Fibroblast of lung (primary cell): Measurements from ENCODE around the gene CPNE8. TPM values are rescaled to one million over a fixed set of nuclear protein-coding genes. Genes with fewer than 3 reads are reported as not detected.

ENCODE experiments used
- DNase-seq, 2 donors: peaks; one replicate each; pipeline versions ENCODE4 v3.0.0 to v3.0.0-alpha.2; 2010; ENCODE audit warnings: low read depth in 2 of 2
- H2AFZ ChIP-seq: 2 replicates; pipeline ENCODE4 v1.5.1; 2012; ENCODE audit warnings: low read length, control low read depth, inconsistent platforms
- H3K27ac ChIP-seq: 2 replicates; pipeline ENCODE4 v1.5.1; 2011; ENCODE audit warnings: low read length, control low read depth; ENCODE audit not compliant: insufficient read depth
- H3K27me3 ChIP-seq: 2 replicates; pipeline ENCODE4 v1.5.1; 2011; ENCODE audit warnings: mild to moderate bottlenecking, low read length; ENCODE audit not compliant: control insufficient read depth, insufficient read depth
- H3K36me3 ChIP-seq: 2 replicates; pipeline ENCODE4 v1.5.1; 2011; ENCODE audit warnings: low read length; ENCODE audit not compliant: control insufficient read depth, insufficient read depth
- H3K4me1 ChIP-seq: 2 replicates; pipeline ENCODE4 v1.5.1; 2011; ENCODE audit warnings: low read length; ENCODE audit not compliant: control insufficient read depth, insufficient read depth; ENCODE audit errors: extremely low read depth
- H3K4me2 ChIP-seq: 2 replicates; pipeline ENCODE4 v1.5.1; 2011; ENCODE audit warnings: low read length, control low read depth; ENCODE audit not compliant: insufficient read depth; ENCODE audit errors: extremely low read depth
- H3K4me3 ChIP-seq, 4 experiments: fragments of 200-600 bp in 1 of 4; sonication (generic) in 1 of 4; replicated peaks in 1 of 4; 2 replicates each; pipeline ENCODE4 v1.5.1; 2011 to 2016; ENCODE audit warnings: low read length in 4 of 4, low read depth in 3 of 4, mild to moderate bottlenecking in 3 of 4, control low read depth in 2 of 4, inconsistent platforms in 1 of 4, mixed read lengths in 1 of 4; ENCODE audit not compliant: insufficient read depth in 1 of 4; ENCODE audit errors: control extremely low read depth in 1 of 4
- H3K79me2 ChIP-seq: 2 replicates; pipeline ENCODE4 v1.5.1; 2012; ENCODE audit warnings: mild to moderate bottlenecking, low read length, inconsistent platforms; ENCODE audit not compliant: control insufficient read depth, insufficient read depth
- H3K9ac ChIP-seq: 2 replicates; pipeline ENCODE4 v1.5.1; 2011; ENCODE audit warnings: mild to moderate bottlenecking, low read length, control low read depth; ENCODE audit not compliant: insufficient read depth
- H3K9me3 ChIP-seq: 2 replicates; pipeline ENCODE4 v1.5.1; 2012; ENCODE audit warnings: low read depth, low read length; ENCODE audit not compliant: control insufficient read depth, insufficient read depth
- H4K20me1 ChIP-seq: 2 replicates; pipeline ENCODE4 v1.5.1; 2011; ENCODE audit warnings: low read length; ENCODE audit not compliant: control insufficient read depth, insufficient read depth; ENCODE audit errors: extremely low read depth
- EZH2 ChIP-seq: IDR thresholded peaks from 2 replicates; pipeline ENCODE4 v1.5.1; 2012; ENCODE audit warnings: low read length, control low read depth, mild to moderate bottlenecking; ENCODE audit errors: missing control alignments
- polyA plus RNA-seq, 2 donors: library from polyadenylated mRNA; depleted of rRNA in 1 of 2; stranded (reverse) in 1 of 2; unstranded in 1 of 2; fragments of >200 nt; gene quantifications; 2 replicates each; pipeline ENCODE4 v1.2.1, GENCODE V29; 2011 to 2012; ENCODE audit warnings: missing spikeins in 1 of 2
- total RNA-seq: library from RNA; depleted of rRNA; stranded (reverse); fragments of >200 nt; gene quantifications from 2 replicates; pipeline ENCODE4 v1.2.1, GENCODE V29; 2014
- TF ChIP-seq, protein P1 (sequence below), 2 donors: IDR thresholded peaks in 1 of 2; conservative IDR thresholded peaks in 1 of 2; 1 replicate in 1 of 2; 2 replicates in 1 of 2; pipeline ENCODE4 v1.5.1; 2011 to 2012; ENCODE audit warnings: low read length in 2 of 2, control low read depth in 1 of 2, inconsistent platforms in 1 of 2, low read depth in 1 of 2, mild to moderate bottlenecking in 1 of 2

The CPNE8 gene
- total and polyA plus RNA-seq, 2 donors (not counting 1 experiment from before 2014, with no cell fraction given), result 9.8 to 13.4 TPM

DNA sequence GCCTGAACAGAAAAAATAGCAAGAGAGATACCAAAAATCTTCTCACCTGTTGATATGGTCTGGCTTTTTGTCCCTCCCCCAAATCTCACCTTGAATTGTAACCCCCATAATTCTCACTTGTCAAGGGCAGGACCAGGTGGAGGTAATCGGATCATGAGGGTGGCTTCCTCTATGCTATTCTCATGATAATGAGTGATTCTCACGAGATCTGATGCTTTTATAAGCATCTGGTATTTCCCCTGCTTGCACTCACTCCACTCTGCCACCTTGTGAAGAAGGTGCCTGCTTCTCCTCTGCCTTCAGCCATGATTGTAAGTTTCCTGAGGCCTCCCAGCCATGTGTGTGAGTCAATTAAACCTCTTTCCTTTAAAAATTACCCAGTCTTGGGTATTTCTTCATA lies 291.2 kb downstream of the CPNE8 start:
- TF ChIP-seq, protein P1, sequence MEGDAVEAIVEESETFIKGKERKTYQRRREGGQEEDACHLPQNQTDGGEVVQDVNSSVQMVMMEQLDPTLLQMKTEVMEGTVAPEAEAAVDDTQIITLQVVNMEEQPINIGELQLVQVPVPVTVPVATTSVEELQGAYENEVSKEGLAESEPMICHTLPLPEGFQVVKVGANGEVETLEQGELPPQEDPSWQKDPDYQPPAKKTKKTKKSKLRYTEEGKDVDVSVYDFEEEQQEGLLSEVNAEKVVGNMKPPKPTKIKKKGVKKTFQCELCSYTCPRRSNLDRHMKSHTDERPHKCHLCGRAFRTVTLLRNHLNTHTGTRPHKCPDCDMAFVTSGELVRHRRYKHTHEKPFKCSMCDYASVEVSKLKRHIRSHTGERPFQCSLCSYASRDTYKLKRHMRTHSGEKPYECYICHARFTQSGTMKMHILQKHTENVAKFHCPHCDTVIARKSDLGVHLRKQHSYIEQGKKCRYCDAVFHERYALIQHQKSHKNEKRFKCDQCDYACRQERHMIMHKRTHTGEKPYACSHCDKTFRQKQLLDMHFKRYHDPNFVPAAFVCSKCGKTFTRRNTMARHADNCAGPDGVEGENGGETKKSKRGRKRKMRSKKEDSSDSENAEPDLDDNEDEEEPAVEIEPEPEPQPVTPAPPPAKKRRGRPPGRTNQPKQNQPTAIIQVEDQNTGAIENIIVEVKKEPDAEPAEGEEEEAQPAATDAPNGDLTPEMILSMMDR (conservative IDR thresholded peaks at IDR 0.05 in 1 of 2, IDR thresholded peaks at IDR 0.05 in 1 of 2; ENCODE audit: low read depth in 1 of 2, low read length in 2 of 2), result no peak
- no peak for TF ChIP-seq EZH2
- no peak overlapping the region for H3K27ac ChIP-seq
- H4K20me1 ChIP-seq, result no peaks in the 10 kb centered on the region
- no peaks in the 10 kb centered on the region for H3K79me2 ChIP-seq
- no peaks in the 10 kb centered on the region for H3K9me3 ChIP-seq
- no peak overlapping the region for H3K4me2 ChIP-seq
- no peak for DNase-seq
- H3K4me3 ChIP-seq, result no peak overlapping the region
- no peaks in the 10 kb centered on the region for H3K27me3 ChIP-seq
- H3K9ac ChIP-seq, result no peak overlapping the region
- no peaks in the 10 kb centered on the region for H3K4me1 ChIP-seq
- no peaks in the 10 kb centered on the region for H3K36me3 ChIP-seq
- no peak overlapping the region for H2AFZ ChIP-seq

DNA sequence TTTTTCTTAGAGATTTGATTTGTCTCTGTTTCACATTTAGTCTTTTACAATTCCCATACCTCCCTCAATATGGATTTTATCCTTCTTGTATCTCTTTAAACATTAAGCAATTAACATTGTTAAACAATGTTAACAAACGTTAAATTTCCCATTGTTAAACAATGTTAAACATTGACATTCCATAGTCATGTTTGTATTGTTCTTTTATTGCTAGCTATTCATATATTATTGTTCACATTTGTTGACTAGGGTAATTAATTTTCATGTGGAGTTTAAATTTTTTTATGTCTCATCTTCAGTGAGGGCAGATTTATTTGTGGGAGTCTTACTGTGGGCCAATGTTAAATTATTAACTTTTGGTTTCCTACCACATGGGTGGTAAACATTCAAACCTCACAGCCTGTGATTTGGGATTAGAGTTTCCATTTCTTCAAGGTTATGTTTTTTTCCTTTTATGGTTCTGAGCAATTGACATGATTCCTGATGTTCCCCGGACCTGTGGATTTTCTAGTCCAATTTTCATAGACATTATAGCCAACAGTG lies 294.5 kb downstream of the CPNE8 start:
- no peak overlapping the region for H3K9ac ChIP-seq
- no peak for TF ChIP-seq EZH2
- TF ChIP-seq, protein P1 (conservative IDR thresholded peaks at IDR 0.05 in 1 of 2, IDR thresholded peaks at IDR 0.05 in 1 of 2; ENCODE audit: low read depth in 1 of 2, low read length in 2 of 2), result no peak

DNA sequence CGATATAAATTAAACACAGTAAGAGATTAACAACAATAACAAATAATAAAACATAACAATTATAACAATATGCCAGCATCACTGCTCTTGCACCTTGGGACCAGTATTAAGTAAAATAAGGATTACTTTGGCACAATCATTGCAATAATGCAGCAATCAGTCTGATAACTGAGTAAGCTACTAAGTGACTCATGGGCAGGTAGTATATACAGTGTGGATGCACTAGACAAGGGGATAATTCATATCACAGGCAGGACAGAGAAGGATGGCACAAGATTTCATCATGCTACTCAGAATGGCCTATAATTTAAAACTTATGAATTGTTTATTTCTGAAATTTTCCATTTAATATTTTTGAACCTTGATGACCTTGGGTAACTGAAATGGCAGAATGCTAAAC lies 298.1 kb downstream of the CPNE8 start:
- Histone ChIP-seq H3K4me2 (no peak overlapping the region), H3K9ac (no peak overlapping the region), H3K79me2 (no peaks in the 10 kb centered on the region), H3K27me3 (no peaks in the 10 kb centered on the region), H4K20me1 (no peaks in the 10 kb centered on the region), H3K4me3 (no peak overlapping the region), H3K4me1 (no peaks in the 10 kb centered on the region), H3K36me3 (no peaks in the 10 kb centered on the region), H3K9me3 (no peaks in the 10 kb centered on the region), H2AFZ (no peak overlapping the region), H3K27ac (no peak overlapping the region)
- TF ChIP-seq EZH2, result no peak
- TF ChIP-seq, protein P1 (conservative IDR thresholded peaks at IDR 0.05 in 1 of 2, IDR thresholded peaks at IDR 0.05 in 1 of 2; ENCODE audit: low read depth in 1 of 2, low read length in 2 of 2), result no peak
- no peak for DNase-seq

More for the DNA sequence above, 294.5 kb downstream of the CPNE8 start:
- DNase-seq, result no peak
- Histone ChIP-seq H3K36me3 (no peaks in the 10 kb centered on the region), H3K4me1 (no peaks in the 10 kb centered on the region), H3K4me3 (no peak overlapping the region), H3K9me3 (no peaks in the 10 kb centered on the region), H2AFZ (no peak overlapping the region), H3K27ac (no peak overlapping the region), H3K79me2 (no peaks in the 10 kb centered on the region), H4K20me1 (no peaks in the 10 kb centered on the region), H3K27me3 (no peaks in the 10 kb centered on the region), H3K4me2 (no peak overlapping the region)
